ENCODE results near the gene REG3G. TPM values are rescaled to one million over a fixed set of nuclear protein-coding genes. Genes with fewer than 3 reads are reported as not detected.

Gene REG3G
- not detected for total RNA-seq

DNA sequence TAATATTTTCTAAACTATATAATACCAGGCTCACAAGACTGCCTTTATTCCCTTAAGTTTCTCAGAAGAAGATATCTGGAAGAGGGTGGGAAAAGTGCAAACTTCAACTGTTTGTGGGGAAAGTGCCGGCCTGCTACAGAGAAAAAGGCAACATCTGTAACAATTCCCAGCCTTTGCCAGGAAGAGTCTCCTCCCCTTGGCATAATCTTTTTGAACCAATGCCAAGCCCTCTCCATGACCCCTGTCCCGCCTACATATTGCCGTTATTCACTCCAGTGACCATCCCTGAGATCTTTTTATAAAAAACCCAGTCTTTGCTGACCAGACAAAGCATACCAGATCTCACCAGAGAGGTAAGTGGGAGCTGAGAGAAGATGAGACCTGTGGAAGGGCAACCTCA, at the start of gene REG3G:
TSS of gene REG3G (plus strand) at position 282 of the 400 bp plus-strand sequence. CDS start 392 bp downstream, outside the sequence.
- TF ChIP-seq CTCF (IDR thresholded peaks at IDR 0.05) = no peak
- no peak for TF ChIP-seq POLR2A (IDR thresholded peaks at IDR 0.05)
- DNase-seq (ENCODE audit: low spot score in 2 of 2) = no peak
- 26 to 27% methylated on average over 3 of the region's 3 CpGs for WGBS, 2 donors
- no peak within 1 kb of the TSS for H3K4me3 ChIP-seq (ENCODE audit: low read depth, poor library complexity, severe bottlenecking)
- intact Hi-C loops (cut with DNase I; ENCODE audit: low total_unique reads) = no loop called here

- DNase-seq (ENCODE audit: low spot score in 2 of 2) = no peak
- intact Hi-C loops (cut with DNase I; ENCODE audit: low total_unique reads) = no loop called here
- 78% methylated on average over 4 of the region's 4 CpGs for WGBS, 2 donors
- TF ChIP-seq CTCF (IDR thresholded peaks at IDR 0.05) (no peak), POLR2A (IDR thresholded peaks at IDR 0.05) (no peak)
- H3K4me3 ChIP-seq (ENCODE audit: low read depth, poor library complexity, severe bottlenecking) = no peak overlapping the region
Observed at GRCh38 chr2:78977661-78978145, 47.8 kb upstream of the REG3G start.

- H3K4me3 ChIP-seq (ENCODE audit: low read depth, poor library complexity, severe bottlenecking) = no peak overlapping the region
- no peak for TF ChIP-seq CTCF (IDR thresholded peaks at IDR 0.05)
- no peak for TF ChIP-seq POLR2A (IDR thresholded peaks at IDR 0.05)
- DNase-seq (ENCODE audit: low spot score in 2 of 2) = no peak
- intact Hi-C loops (cut with DNase I; ENCODE audit: low total_unique reads) = no loop called here
Observed at GRCh38 chr2:78978340-78978739, 47.2 kb upstream of the REG3G start.

GRCh38 chr2:78979380-78980151, 45.9 kb upstream of the REG3G start:
- DNase-seq (ENCODE audit: low spot score in 2 of 2) = no peak
- TF ChIP-seq CTCF (IDR thresholded peaks at IDR 0.05) (no peak), POLR2A (IDR thresholded peaks at IDR 0.05) (no peak)
- no peak overlapping the region for H3K4me3 ChIP-seq (ENCODE audit: low read depth, poor library complexity, severe bottlenecking)
- 34 to 43% methylated on average over 9 of the region's 9 CpGs for WGBS, 2 donors
- intact Hi-C loops (cut with DNase I; ENCODE audit: low total_unique reads) = no loop called here

- intact Hi-C loops (cut with DNase I; ENCODE audit: low total_unique reads) = no loop called here
- H3K4me3 ChIP-seq (ENCODE audit: low read depth, poor library complexity, severe bottlenecking) = no peak overlapping the region
- WGBS, 2 donors = 47 to 51% methylated on average over 1 of the region's 1 CpG
- no peak for DNase-seq (ENCODE audit: low spot score in 2 of 2)
- TF ChIP-seq POLR2A (IDR thresholded peaks at IDR 0.05) (no peak), CTCF (IDR thresholded peaks at IDR 0.05) (no peak)
Observed at GRCh38 chr2:78980152-78980465, 45.4 kb upstream of the REG3G start.

DNA sequence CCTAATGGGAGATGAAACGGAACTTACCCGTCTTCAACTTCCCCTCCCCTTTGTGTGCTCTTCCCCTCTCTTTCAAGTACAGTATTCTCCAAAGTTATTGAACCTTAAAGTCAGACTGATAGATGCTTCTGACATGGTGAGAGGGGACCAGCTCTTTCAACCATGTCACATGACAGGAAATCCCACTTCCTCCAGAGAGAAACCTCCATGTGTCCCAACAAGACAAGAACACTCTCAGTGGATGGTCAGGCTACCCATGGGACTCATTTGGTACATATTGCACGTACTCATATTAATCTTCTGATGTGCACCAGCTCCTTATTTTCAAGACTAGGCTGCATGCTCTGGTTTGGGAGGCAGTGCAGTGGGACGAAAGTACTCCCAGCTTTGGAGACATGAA, 44.6 kb upstream of the REG3G start:
- no peak overlapping the region for H3K4me3 ChIP-seq (ENCODE audit: low read depth, poor library complexity, severe bottlenecking)
- intact Hi-C loops (cut with DNase I; ENCODE audit: low total_unique reads) = no loop called here
- WGBS, 2 donors = 49 to 69% methylated on average over 4 of the region's 4 CpGs
- DNase-seq (ENCODE audit: low spot score in 2 of 2) = no peak
- TF ChIP-seq CTCF (IDR thresholded peaks at IDR 0.05) (no peak), POLR2A (IDR thresholded peaks at IDR 0.05) (no peak)

All from lower leg skin (tissue), 4 donors.